K562 (cell line): Measurements from ENCODE around the gene AK2. TPM values are rescaled to one million over a fixed set of nuclear protein-coding genes. Genes with fewer than 3 reads are reported as not detected.

ENCODE experiments used
- ARID2 ChIP-seq: fragments of 450-650 bp; IDR thresholded peaks from 2 replicates; pipeline ENCODE4 v1.6.1; 2017; ENCODE audit warnings: antibody characterized with exemption, mild to moderate bottlenecking
- ATF6 ChIP-seq: sonication (generic); formaldehyde crosslinking; IDR thresholded peaks from 2 replicates; pipeline ENCODE4 v1.4.0; 2020; ENCODE audit warnings: mild to moderate bottlenecking, missing genetic modification reagents
- CBFA2T2 ChIP-seq: fragments of 450-650 bp; conservative IDR thresholded peaks from 2 replicates; pipeline ENCODE4 v1.6.1; 2017; ENCODE audit warnings: mild to moderate bottlenecking
- DPF2 ChIP-seq: fragments of 450-650 bp; IDR thresholded peaks from 2 replicates; pipeline ENCODE4 v1.6.1; 2016
- E2F3 ChIP-seq: fragments of 250-450 bp; sonication (Bioruptor Pico); IDR thresholded peaks from 2 replicates; pipeline ENCODE4 v1.4.0; 2020; ENCODE audit warnings: mild to moderate bottlenecking
- ESRRB ChIP-seq: fragments of 250-450 bp; sonication (Bioruptor Pico); IDR thresholded peaks from 2 replicates; pipeline ENCODE4 v1.5.0; 2020; ENCODE audit warnings: mild to moderate bottlenecking, moderate library complexity, borderline replicate concordance
- EWSR1 ChIP-seq: fragments of 450-650 bp; IDR thresholded peaks from 2 replicates; pipeline ENCODE4 v1.6.1; 2018; ENCODE audit warnings: borderline replicate concordance, mild to moderate bottlenecking, low read depth, moderate library complexity; ENCODE audit not compliant: partially characterized antibody
- FOXP4 ChIP-seq: sonication (generic); formaldehyde crosslinking; IDR thresholded peaks from 2 replicates; pipeline ENCODE4 v1.8.0; 2022; ENCODE audit warnings: mild to moderate bottlenecking, missing genetic modification reagents, borderline replicate concordance
- GATAD2B ChIP-seq: fragments of 450-650 bp; IDR thresholded peaks from 2 replicates; pipeline ENCODE4 v1.6.1; 2017; ENCODE audit warnings: mild to moderate bottlenecking, borderline replicate concordance
- HDAC8 ChIP-seq: fragments of 450-650 bp; IDR thresholded peaks from 2 replicates; pipeline ENCODE4 v1.6.1; 2016; ENCODE audit warnings: mild to moderate bottlenecking, missing genetic modification characterization, moderate library complexity, missing compliant biosample characterization
- MTA2 ChIP-seq: fragments of 450-650 bp; IDR thresholded peaks from 2 replicates; pipeline ENCODE4 v1.6.1; 2016; ENCODE audit warnings: low read depth
- NFATC3 ChIP-seq: fragments of 450-650 bp; IDR thresholded peaks from 2 replicates; pipeline ENCODE4 v1.6.1; 2017; ENCODE audit warnings: mild to moderate bottlenecking
- PTRF ChIP-seq: fragments of 450-650 bp; IDR thresholded peaks from 2 replicates; pipeline ENCODE4 v1.6.1; 2016; ENCODE audit warnings: mild to moderate bottlenecking, missing genetic modification characterization, missing compliant biosample characterization
- RBM15 ChIP-seq: fragments of 200-400 bp; formaldehyde crosslinking; IDR thresholded peaks from 2 replicates; pipeline ENCODE4 v1.6.1; 2018; ENCODE audit warnings: mild to moderate bottlenecking, low read length, moderate library complexity; ENCODE audit not compliant: insufficient read depth
- SIRT6 ChIP-seq: IDR thresholded peaks from one replicate; pipeline ENCODE4 v1.6.1; 2012; ENCODE audit warnings: low read depth, mild to moderate bottlenecking, control low read depth, inconsistent platforms, low read length, moderate library complexity
- SMARCE1 ChIP-seq: fragments of 450-650 bp; IDR thresholded peaks from 2 replicates; pipeline ENCODE4 v1.7.1; 2016; ENCODE audit warnings: mild to moderate bottlenecking
- SPI1 ChIP-seq: IDR thresholded peaks from 2 replicates; pipeline ENCODE4 v1.6.1; 2011; ENCODE audit warnings: low read depth, low read length, control low read depth, borderline replicate concordance
- SRSF7 ChIP-seq: fragments of 200-400 bp; formaldehyde crosslinking; optimal IDR thresholded peaks from 2 replicates; pipeline ENCODE3; 2017; ENCODE audit warnings: mild to moderate bottlenecking, low read depth, low read length
- TCF15 ChIP-seq: fragments of 250-450 bp; sonication (Bioruptor Pico); IDR thresholded peaks from 2 replicates; pipeline ENCODE4 v1.8.0; 2022; ENCODE audit warnings: moderate library complexity, mild to moderate bottlenecking, inconsistent platforms
- USF1 ChIP-seq: sonication (generic); formaldehyde crosslinking; IDR thresholded peaks from 2 replicates; pipeline ENCODE4 v1.9.0; 2022; ENCODE audit warnings: mild to moderate bottlenecking, missing genetic modification reagents
- ZFP1 ChIP-seq: fragments of 450-650 bp; formaldehyde crosslinking; IDR thresholded peaks from 2 replicates; pipeline ENCODE4 v1.4.0; 2020; ENCODE audit warnings: mild to moderate bottlenecking, mixed read lengths
- ZNF239 ChIP-seq: fragments of 250-450 bp; sonication (Bioruptor Pico); IDR thresholded peaks from 2 replicates; pipeline ENCODE4 v1.4.0; 2020; ENCODE audit warnings: mild to moderate bottlenecking
- ZNF785 ChIP-seq: fragments of 250-450 bp; sonication (Bioruptor Pico); IDR thresholded peaks from 2 replicates; pipeline ENCODE4 v1.4.0; 2020; ENCODE audit warnings: mild to moderate bottlenecking
- polyA plus RNA-seq, 8 experiments: library from polyadenylated mRNA; depleted of rRNA in 4 of 8; stranded (reverse) in 5 of 8; unstranded in 3 of 8; fragments of >200 nt; fragmentation: Nextera tagmentation in 2 of 8; fragmentation: Illumina TruSeq in 1 of 8; extraction: Ambion mirVana in 2 of 8; extraction: Trizol in 1 of 8; gene quantifications; 2 replicates each; pipeline versions ENCODE4 v1.2.1 to v1.2.3, GENCODE V29; 2011 to 2014; ENCODE audit warnings: inconsistent platforms in 1 of 8, missing spikeins in 1 of 8
- total RNA-seq, 7 experiments: library from RNA; depleted of rRNA in 6 of 7; stranded (reverse); fragments of >200 nt in 6 of 7; fragmentation: Illumina TruSeq in 2 of 7; extraction: Trizol in 2 of 7; gene quantifications; 2 replicates each; pipeline versions ENCODE4 v1.2.1 to v1.2.3, GENCODE V29; 2011 to 2021; ENCODE audit warnings: low replicate concordance in 1 of 7
- TF ChIP-seq, protein P1 (sequence below), 3 experiments: IDR thresholded peaks in 2 of 3; conservative IDR thresholded peaks in 1 of 3; 2 replicates each; pipeline ENCODE4 v1.5.1; 2011 to 2012; ENCODE audit warnings: low read length in 3 of 3, mild to moderate bottlenecking in 3 of 3, control low read depth in 2 of 3, improper control_type of control experiment in 1 of 3, inconsistent platforms in 1 of 3, low read depth in 1 of 3, mixed read lengths in 1 of 3, moderate library complexity in 1 of 3; ENCODE audit not compliant: insufficient read depth in 2 of 3

AK2 gene
- total and polyA plus RNA-seq, 9 of the 15 experiments (the other 6 are each of a cell fraction or from before 2014, with no cell fraction given), result 105 to 1,050 (median 509) TPM

DNA sequence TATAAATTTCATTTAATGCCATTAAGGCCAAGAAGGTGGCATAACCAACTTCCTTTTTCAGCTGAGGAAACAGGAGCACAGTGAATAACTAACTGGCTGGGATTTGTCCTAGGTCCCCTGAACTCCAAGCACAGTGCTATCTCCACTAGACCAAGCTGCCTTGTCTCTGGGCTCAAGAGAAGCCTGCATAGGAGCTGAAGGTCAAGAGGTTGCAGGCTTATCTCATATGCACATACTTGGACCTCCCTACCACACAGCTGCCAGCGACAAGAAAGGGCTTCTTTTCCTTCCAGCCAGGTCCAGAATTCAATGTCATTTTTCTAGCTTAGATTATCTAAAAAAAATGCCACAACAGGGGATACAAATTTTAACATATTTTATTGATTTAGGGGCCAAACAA lies 27.1 kb downstream of the AK2 start (continued):
- TF ChIP-seq SRSF7 (no peak), ZFP1 (CRISPR knock-in tag) (no peak), ESRRB (CRISPR knock-in tag) (no peak), SMARCE1 (peak; percentile 90), EWSR1 (no peak), GATAD2B (peak; percentile 55; the same call in 1 of the 2 replicates), TCF15 (CRISPR knock-in tag) (no peak), SIRT6 (no peak), NFATC3 (no peak), RBM15 (no peak), ZNF239 (peak; percentile 40; the same call in 1 of the 2 replicates), ARID2 (no peak), E2F3 (CRISPR knock-in tag) (no peak), PTRF (no peak), ZNF785 (CRISPR knock-in tag) (no peak), MTA2 (peak; percentile 92), CBFA2T2 (peak; percentile 98), USF1 (no peak), ATF6 (no peak), FOXP4 (CRISPR knock-in tag) (no peak), DPF2 (peak; percentile 95), SPI1 (no peak), HDAC8 (tag) (no peak)
- TF ChIP-seq, protein P1, sequence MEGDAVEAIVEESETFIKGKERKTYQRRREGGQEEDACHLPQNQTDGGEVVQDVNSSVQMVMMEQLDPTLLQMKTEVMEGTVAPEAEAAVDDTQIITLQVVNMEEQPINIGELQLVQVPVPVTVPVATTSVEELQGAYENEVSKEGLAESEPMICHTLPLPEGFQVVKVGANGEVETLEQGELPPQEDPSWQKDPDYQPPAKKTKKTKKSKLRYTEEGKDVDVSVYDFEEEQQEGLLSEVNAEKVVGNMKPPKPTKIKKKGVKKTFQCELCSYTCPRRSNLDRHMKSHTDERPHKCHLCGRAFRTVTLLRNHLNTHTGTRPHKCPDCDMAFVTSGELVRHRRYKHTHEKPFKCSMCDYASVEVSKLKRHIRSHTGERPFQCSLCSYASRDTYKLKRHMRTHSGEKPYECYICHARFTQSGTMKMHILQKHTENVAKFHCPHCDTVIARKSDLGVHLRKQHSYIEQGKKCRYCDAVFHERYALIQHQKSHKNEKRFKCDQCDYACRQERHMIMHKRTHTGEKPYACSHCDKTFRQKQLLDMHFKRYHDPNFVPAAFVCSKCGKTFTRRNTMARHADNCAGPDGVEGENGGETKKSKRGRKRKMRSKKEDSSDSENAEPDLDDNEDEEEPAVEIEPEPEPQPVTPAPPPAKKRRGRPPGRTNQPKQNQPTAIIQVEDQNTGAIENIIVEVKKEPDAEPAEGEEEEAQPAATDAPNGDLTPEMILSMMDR (IDR thresholded peaks at IDR 0.05 in 2 of 3, conservative IDR thresholded peaks at IDR 0.05 in 1 of 3; ENCODE audit: insufficient read depth in 2 of 3, low read depth in 1 of 3, low read length in 3 of 3), result 0 out of 6 replicates have a peak, but pooled peaks of 1 of the 3 experiments have one; percentile 5
